ENCODE data around the gene MYL2. TPM values are rescaled to one million over a fixed set of nuclear protein-coding genes. Genes with fewer than 3 reads are reported as not detected.

The MYL2 gene
- total RNA-seq, 2 experiments from 2014 or later, result not detected

DNA sequence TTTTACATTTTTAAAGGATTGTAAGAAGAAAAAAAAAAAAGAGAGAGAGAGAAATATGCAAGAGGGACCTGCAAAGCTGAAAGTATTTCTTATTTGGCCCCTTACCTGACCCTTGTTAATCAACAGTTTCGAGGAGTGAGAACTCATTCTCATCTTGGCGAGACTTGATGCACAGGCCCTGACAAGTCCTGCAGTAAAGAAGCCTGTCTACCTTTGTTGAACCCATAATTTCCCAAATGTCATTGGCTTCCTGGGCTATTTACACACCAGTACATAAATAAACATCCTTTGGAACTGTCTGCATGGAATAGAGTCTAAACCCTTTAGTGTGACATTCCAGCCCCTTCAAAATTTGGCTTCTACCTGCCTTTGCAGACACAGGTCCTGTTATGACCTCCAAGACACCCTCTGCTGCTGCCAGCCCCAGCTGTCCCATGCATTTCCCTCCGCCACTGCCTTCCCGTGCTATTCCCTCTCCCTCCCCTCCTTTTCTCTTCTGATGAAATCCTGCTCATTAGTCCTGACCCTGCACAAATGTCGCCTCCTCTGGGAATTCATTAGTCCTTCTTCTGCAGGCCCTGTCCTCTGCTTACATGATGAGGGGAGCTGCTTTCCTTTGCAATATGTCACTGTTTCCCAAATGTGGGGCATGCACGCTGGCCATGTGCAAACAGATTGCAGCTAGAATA lies 35.1 kb downstream of the MYL2 start:
- intact Hi-C loops (cut with DNase I, micrococcal nuclease), result loop anchor here (5.0 to 10.0 kb wide), 5 partner anchors 58 to 373 kb away; partner anchors contain the start of gene TCTN1 (in 1 of the 2)

DNA sequence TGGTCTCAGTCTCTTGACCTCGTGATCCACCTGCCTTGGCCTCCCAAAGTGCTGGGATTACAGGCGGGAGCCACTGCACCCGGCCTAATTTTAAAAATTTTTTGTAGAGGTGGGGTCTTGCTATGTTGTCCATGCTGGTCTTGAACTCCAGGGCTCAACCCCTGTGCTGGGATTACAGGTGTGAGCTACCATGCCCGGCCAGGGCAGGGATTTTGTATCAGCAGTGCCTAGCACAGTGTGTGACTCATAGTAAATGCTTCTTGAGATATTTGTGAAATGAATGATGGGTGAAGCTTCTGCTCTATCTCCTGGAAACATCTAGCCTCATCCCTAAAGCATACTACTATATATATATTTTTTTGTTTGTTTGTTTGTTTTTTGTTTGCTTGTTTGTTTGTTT lies 37.1 kb downstream of the MYL2 start:
- ChIA-PET CTCF (interaction anchor here (0.8 to 1.2 kb wide), 4 partner anchors 9 to 351 kb away, joined by 3 to 4 read pairs (median 3); no protein-coding TSS in a partner anchor), POLR2A (no interaction called here)
- ATAC-seq, result no peak
- H3K4me1 Mint-ChIP-seq, result peaks cover 5% of the 10 kb centered on the region
- intact Hi-C loops (cut with DNase I, micrococcal nuclease), result loop anchor here in 1 of 2 experiments (10.0 kb wide), 1 partner anchor 178 kb away; no protein-coding TSS in a partner anchor
- no peak for DNase-seq
- H3K27ac Mint-ChIP-seq, result no peak overlapping the region
- H3K9me3 Mint-ChIP-seq (ENCODE audit: low read depth), result peaks cover 2% of the 10 kb centered on the region
- no peak overlapping the region for H3K4me3 Mint-ChIP-seq
- no peaks in the 10 kb centered on the region for H3K36me3 Mint-ChIP-seq (ENCODE audit: low read depth)
- peaks cover 3% of the 10 kb centered on the region for H3K27me3 Mint-ChIP-seq

More for the DNA sequence above, 35.1 kb downstream of the MYL2 start:
- ATAC-seq (no peak), DNase-seq (no peak)
- H3K36me3 Mint-ChIP-seq (ENCODE audit: low read depth), result no peaks in the 10 kb centered on the region
- ChIA-PET POLR2A (no interaction called here), CTCF (interaction anchor here (0.6 to 0.9 kb wide), 3 partner anchors 9 to 58 kb away, joined by 3 to 5 read pairs (median 3); no protein-coding TSS in a partner anchor)
- no peak overlapping the region for H3K4me3 Mint-ChIP-seq
- H3K4me1 Mint-ChIP-seq, result peaks cover 5% of the 10 kb centered on the region
- peaks cover 2% of the 10 kb centered on the region for H3K9me3 Mint-ChIP-seq (ENCODE audit: low read depth)
- no peaks in the 10 kb centered on the region for H3K27me3 Mint-ChIP-seq
- no peak overlapping the region for H3K27ac Mint-ChIP-seq

DNA sequence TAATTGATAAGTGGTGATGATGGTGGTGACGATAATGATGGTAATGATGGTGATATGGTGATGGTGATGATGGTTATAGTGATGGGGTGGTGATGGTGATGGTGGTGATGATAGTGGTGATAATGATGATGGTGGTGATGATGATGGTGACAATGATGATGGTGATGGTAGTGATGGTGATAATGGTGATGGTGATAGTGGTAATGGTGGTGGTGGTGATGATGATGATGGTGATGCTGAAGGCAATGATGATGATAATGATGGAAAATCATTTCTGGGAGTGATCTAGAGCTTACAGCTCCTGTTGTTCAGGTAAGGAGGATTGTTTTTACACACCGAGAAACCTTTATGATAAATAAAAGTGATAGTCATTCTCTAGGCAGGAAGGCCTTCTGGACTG lies 39.7 kb downstream of the MYL2 start:
- no peak for DNase-seq
- ATAC-seq, result no peak
- Mint-ChIP-seq H3K4me1 (no peaks in the 10 kb centered on the region), H3K36me3 (ENCODE audit: low read depth) (no peaks in the 10 kb centered on the region), H3K4me3 (no peak overlapping the region), H3K27ac (no peak overlapping the region), H3K9me3 (ENCODE audit: low read depth) (peaks cover 2% of the 10 kb centered on the region), H3K27me3 (peaks cover 4% of the 10 kb centered on the region)
- ChIA-PET CTCF (no interaction called here), POLR2A (no interaction called here)
- intact Hi-C loops (cut with DNase I, micrococcal nuclease), result loop anchor here in 1 of 2 experiments (10.0 kb wide), 1 partner anchor 176 kb away; no protein-coding TSS in a partner anchor

DNA sequence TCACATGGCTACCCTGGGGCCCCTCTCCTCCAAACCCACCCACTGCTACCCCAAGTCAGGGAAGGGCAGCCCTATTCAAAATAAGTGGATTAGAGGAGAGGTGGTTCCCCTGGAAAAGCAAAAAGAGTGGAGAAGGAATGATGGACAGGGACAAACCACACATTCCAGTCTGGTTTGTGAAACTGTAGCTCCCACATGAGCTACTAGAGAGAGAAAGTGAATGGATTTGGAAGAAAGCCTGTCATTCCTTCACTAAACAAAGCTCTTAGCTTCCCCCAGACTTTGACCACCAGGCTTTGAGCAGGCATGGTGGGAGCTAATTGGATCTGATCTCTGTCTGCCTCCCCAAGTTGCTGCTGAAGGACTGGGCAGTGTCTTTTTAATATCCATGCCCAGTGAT lies 45.6 kb downstream of the MYL2 start:
- H3K27me3 Mint-ChIP-seq, result peaks cover 4% of the 10 kb centered on the region
- no peak for ATAC-seq
- H3K4me3 Mint-ChIP-seq, result no peak overlapping the region
- no peaks in the 10 kb centered on the region for H3K9me3 Mint-ChIP-seq (ENCODE audit: low read depth)
- no peaks in the 10 kb centered on the region for H3K36me3 Mint-ChIP-seq (ENCODE audit: low read depth)
- H3K4me1 Mint-ChIP-seq, result no peaks in the 10 kb centered on the region
- ChIA-PET POLR2A (interaction anchor here (0.5 kb wide), 1 partner anchor 604 kb away, joined by 5 read pairs; no protein-coding TSS in a partner anchor), CTCF (interaction anchor here (0.6 to 2.6 kb wide), 2 partner anchors 13 to 1295 kb away, joined by 3 to 11 read pairs; no protein-coding TSS in a partner anchor)
- no peak overlapping the region for H3K27ac Mint-ChIP-seq
- intact Hi-C loops (cut with DNase I, micrococcal nuclease), result no loop called here
- no peak for DNase-seq

DNA sequence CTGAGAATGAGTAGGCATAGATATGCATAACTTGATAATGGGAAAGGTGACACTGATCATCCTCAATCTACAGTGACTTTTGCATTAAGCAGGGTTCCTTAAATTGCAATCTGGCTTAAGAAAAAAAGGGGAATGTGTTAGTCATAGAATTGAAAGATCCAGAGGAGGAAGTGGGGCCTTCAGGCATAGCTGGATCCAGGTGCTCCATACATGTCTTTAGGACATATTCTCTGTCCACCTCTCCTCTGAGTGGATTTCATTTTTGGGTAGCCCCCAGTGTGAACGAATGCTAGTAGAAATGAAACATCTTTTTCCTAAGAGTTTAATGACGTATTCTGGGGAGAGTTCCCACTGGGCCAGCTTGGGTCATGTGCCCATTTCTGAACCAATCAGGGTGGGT lies 46.0 kb downstream of the MYL2 start:
- ATAC-seq (no peak), DNase-seq (no peak)
- CTCF ChIA-PET, result interaction anchor here (2.6 kb wide), 1 partner anchor 13 kb away, joined by 11 read pairs; no protein-coding TSS in a partner anchor
- POLR2A ChIA-PET, result no interaction called here
- intact Hi-C loops (cut with DNase I, micrococcal nuclease), result no loop called here
- Mint-ChIP-seq H3K36me3 (ENCODE audit: low read depth) (no peaks in the 10 kb centered on the region), H3K9me3 (ENCODE audit: low read depth) (no peaks in the 10 kb centered on the region), H3K27ac (no peak overlapping the region), H3K4me1 (no peaks in the 10 kb centered on the region), H3K4me3 (no peak overlapping the region), H3K27me3 (peaks cover 4% of the 10 kb centered on the region)

DNA sequence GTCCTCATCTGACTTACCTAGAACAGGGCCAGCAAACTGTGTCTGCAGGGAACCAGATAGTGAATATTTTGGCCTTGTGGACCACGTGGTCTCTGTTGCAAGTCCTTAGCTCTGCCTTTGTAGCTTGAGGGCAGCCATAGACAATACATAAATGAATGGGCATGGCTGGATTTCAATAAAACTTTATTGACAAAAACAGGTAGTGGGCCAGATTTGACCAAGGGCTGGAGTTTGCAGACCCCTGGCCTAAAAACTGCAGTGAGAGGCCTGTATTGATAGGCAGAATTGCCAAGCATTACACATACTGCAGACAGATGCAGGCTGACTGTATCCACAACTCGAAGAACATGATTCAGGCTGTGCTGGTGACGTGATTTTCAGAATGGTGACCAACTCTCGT lies 48.3 kb downstream of the MYL2 start:
- POLR2A ChIA-PET, result no interaction called here
- no peak for DNase-seq
- Mint-ChIP-seq H3K27me3 (no peaks in the 10 kb centered on the region), H3K4me3 (no peak overlapping the region), H3K4me1 (no peaks in the 10 kb centered on the region), H3K27ac (no peak overlapping the region), H3K36me3 (ENCODE audit: low read depth) (no peaks in the 10 kb centered on the region), H3K9me3 (ENCODE audit: low read depth) (no peaks in the 10 kb centered on the region)
- ATAC-seq, result no peak
- intact Hi-C loops (cut with DNase I, micrococcal nuclease), result no loop called here
- CTCF ChIA-PET, result interaction anchor here (0.6 kb wide), 1 partner anchor 129 kb away, joined by 3 read pairs; the partner anchor contains the start of gene PPP1CC

DNA sequence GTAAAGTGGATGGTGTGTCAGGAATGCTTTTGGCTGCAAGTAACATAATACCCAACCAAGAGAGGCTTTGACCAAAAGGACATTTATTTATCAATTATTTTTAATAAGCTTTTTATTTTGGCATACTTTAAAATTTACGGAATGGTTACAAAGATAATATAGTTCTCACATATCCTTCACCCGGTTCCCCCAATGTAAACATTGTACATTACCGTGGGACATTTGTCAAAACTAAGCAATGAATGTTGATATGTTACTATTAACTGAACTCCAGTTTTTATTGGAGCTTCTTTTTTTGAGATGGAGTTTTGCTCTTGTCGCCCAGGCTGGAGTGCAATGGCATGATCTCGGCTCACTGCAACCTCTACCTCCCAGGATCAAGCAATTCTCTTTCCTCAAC lies 50.6 kb downstream of the MYL2 start:
- intact Hi-C loops (cut with DNase I, micrococcal nuclease), result no loop called here
- Mint-ChIP-seq H3K27ac (no peak overlapping the region), H3K4me3 (no peak overlapping the region), H3K9me3 (ENCODE audit: low read depth) (no peaks in the 10 kb centered on the region), H3K36me3 (ENCODE audit: low read depth) (no peaks in the 10 kb centered on the region), H3K4me1 (no peaks in the 10 kb centered on the region), H3K27me3 (no peaks in the 10 kb centered on the region)
- CTCF ChIA-PET, result interaction anchor here (0.6 kb wide), 1 partner anchor 31 kb away, joined by 3 read pairs; no protein-coding TSS in a partner anchor
- DNase-seq, result no peak
- no peak for ATAC-seq
- POLR2A ChIA-PET, result no interaction called here

DNA sequence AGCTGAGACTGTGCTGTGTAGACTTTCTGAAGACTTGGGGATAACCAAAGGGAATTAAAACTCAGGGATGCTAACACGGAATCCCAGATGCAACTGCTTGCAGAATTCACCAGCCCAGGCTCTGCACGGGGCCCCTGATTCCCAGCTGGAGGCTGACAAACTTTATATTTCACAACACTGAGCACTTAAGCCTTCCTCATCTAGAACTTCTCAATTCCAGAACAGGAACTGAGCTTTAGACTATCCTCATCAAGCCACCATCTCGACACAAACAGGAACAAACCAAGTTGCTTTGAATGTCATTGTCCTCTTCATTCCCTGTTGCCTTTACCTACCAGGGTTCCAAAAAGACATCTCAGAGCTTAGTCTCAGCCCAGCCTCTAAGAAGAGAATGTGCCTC lies 51.4 kb downstream of the MYL2 start:
- H3K4me3 Mint-ChIP-seq, result no peak overlapping the region
- CTCF ChIA-PET, result interaction anchor here (0.6 kb wide), 1 partner anchor 30 kb away, joined by 3 read pairs; no protein-coding TSS in a partner anchor
- intact Hi-C loops (cut with DNase I, micrococcal nuclease), result no loop called here

DNA sequence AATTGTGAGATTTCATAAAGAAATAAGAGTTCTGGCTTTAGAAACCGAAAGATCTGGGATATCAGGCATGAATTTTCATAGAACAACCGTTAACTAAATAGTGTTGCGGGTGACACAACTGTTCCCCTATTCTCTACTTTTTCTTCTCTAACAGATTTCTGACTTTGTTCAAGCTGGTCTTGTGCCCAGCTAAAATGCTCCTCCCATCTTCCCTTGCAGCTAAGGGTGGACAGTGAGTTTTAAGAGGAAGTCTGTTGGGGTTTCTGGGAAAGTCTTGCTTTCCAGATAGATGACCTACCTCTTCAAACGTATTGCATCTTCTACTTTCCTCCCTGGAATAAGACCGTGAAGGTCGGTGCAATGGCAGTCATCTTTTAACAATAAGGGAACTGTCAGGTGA lies 54.9 kb downstream of the MYL2 start:
- Mint-ChIP-seq H3K36me3 (ENCODE audit: low read depth) (no peaks in the 10 kb centered on the region), H3K27me3 (no peaks in the 10 kb centered on the region), H3K9me3 (ENCODE audit: low read depth) (no peaks in the 10 kb centered on the region), H3K4me1 (peaks cover 5% of the 10 kb centered on the region), H3K27ac (no peak overlapping the region), H3K4me3 (no peak overlapping the region)
- ATAC-seq (no peak), DNase-seq (no peak)
- ChIA-PET CTCF (interaction anchor here (1.4 kb wide), 1 partner anchor 22 kb away, joined by 4 read pairs; no protein-coding TSS in a partner anchor), POLR2A (interaction anchor here (0.5 kb wide), 1 partner anchor 240 kb away, joined by 3 read pairs; no protein-coding TSS in a partner anchor)
- intact Hi-C loops (cut with DNase I, micrococcal nuclease), result no loop called here

More for the DNA sequence above, 51.4 kb downstream of the MYL2 start:
- H3K27me3 Mint-ChIP-seq, result no peaks in the 10 kb centered on the region
- no peaks in the 10 kb centered on the region for H3K36me3 Mint-ChIP-seq (ENCODE audit: low read depth)
- no peaks in the 10 kb centered on the region for H3K9me3 Mint-ChIP-seq (ENCODE audit: low read depth)
- no peaks in the 10 kb centered on the region for H3K4me1 Mint-ChIP-seq
- ATAC-seq (no peak), DNase-seq (no peak)
- H3K27ac Mint-ChIP-seq, result no peak overlapping the region
- POLR2A ChIA-PET, result no interaction called here

DNA sequence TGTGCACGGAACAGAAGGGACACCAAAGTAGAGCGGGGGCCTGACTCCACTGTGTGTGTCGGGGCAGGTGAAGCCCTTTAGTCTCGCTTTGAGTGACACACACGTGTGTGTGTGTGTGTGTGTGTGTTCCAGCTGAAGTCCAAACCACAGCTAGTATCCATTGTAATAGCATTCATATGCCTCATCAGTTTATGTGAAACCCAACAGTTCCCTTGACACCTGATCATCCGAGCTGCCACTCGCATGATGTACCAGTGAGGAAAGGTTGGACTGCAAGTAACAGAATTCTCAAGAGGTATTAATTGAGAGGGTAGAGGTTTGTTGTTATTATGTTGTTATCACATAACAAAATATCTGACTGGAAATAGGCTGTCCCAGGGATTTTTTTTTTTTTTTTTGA lies 57.2 kb downstream of the MYL2 start:
- H3K27me3 Mint-ChIP-seq, result no peaks in the 10 kb centered on the region
- intact Hi-C loops (cut with DNase I, micrococcal nuclease), result no loop called here
- H3K4me1 Mint-ChIP-seq, result peaks cover 6% of the 10 kb centered on the region
- H3K36me3 Mint-ChIP-seq (ENCODE audit: low read depth), result no peaks in the 10 kb centered on the region
- POLR2A ChIA-PET, result no interaction called here
- CTCF ChIA-PET, result interaction anchor here (0.6 kb wide), 2 partner anchors 27 to 1440 kb away, joined by 3 read pairs; no protein-coding TSS in a partner anchor
- H3K4me3 Mint-ChIP-seq, result no peak overlapping the region
- H3K27ac Mint-ChIP-seq, result no peak overlapping the region
- ATAC-seq (no peak), DNase-seq (no peak)
- no peaks in the 10 kb centered on the region for H3K9me3 Mint-ChIP-seq (ENCODE audit: low read depth)

DNA sequence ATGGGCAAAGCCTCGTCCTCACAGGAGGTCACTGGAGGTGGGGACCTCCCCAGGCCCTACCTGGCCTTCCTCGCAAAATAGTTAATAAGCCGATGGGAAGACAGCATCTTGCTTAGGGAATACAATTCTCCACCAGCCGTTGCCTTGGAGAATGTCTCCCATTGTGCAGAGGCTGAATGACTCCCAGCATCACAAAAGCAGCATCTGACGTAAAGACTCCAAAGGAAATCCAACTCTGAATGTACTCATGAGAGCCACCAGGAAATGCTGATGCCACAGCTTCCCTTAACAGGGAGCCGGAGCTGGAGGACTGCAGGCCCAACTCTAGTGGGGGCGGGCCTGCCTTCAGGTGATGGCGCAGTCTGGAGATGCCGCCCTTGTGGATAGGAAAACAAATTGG lies 58.0 kb downstream of the MYL2 start:
- CTCF ChIA-PET, result no interaction called here
- peaks cover 6% of the 10 kb centered on the region for H3K4me1 Mint-ChIP-seq
- H3K27me3 Mint-ChIP-seq, result no peaks in the 10 kb centered on the region

DNA sequence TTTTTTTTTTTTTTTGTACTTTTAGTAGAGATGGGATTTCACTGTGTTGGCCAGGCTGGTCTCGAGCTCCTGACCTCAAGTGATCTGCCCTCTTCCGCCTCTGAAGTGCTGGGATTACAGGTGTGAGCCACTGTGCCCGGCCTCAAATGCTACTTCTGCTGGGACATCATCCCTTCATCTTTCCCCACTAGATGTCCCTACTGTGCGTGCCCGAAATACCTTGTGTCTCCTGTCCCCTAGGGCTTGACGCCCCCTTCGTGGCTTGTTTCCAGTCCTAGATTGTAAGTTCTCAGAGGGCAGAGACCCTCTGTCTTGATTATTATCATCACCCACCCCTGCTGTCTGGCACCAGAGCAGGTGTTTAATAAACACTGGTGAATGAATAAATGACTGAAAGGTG lies 58.6 kb downstream of the MYL2 start:
- Mint-ChIP-seq H3K27ac (no peak overlapping the region), H3K36me3 (ENCODE audit: low read depth) (no peaks in the 10 kb centered on the region), H3K9me3 (ENCODE audit: low read depth) (no peaks in the 10 kb centered on the region), H3K27me3 (no peaks in the 10 kb centered on the region), H3K4me1 (peaks cover 6% of the 10 kb centered on the region), H3K4me3 (no peak overlapping the region)
- DNase-seq, result no peak
- ChIA-PET POLR2A (no interaction called here), CTCF (no interaction called here)
- no peak for ATAC-seq
- intact Hi-C loops (cut with DNase I, micrococcal nuclease), result no loop called here

More for the DNA sequence above, 58.0 kb downstream of the MYL2 start:
- Mint-ChIP-seq H3K27ac (no peak overlapping the region), H3K9me3 (ENCODE audit: low read depth) (no peaks in the 10 kb centered on the region), H3K36me3 (ENCODE audit: low read depth) (no peaks in the 10 kb centered on the region), H3K4me3 (no peak overlapping the region)
- intact Hi-C loops (cut with DNase I, micrococcal nuclease), result no loop called here
- DNase-seq (no peak), ATAC-seq (no peak)
- POLR2A ChIA-PET, result no interaction called here
